ENCODE results near the gene SPDYC. TPM values are rescaled to one million over a fixed set of nuclear protein-coding genes. Genes with fewer than 3 reads are reported as not detected.

SPDYC gene
- total and polyA plus RNA-seq, 2 of the 13 experiments (the other 11 are each of a cell fraction or from before 2014, with no cell fraction given): 0.15 to 0.33 TPM

DNA sequence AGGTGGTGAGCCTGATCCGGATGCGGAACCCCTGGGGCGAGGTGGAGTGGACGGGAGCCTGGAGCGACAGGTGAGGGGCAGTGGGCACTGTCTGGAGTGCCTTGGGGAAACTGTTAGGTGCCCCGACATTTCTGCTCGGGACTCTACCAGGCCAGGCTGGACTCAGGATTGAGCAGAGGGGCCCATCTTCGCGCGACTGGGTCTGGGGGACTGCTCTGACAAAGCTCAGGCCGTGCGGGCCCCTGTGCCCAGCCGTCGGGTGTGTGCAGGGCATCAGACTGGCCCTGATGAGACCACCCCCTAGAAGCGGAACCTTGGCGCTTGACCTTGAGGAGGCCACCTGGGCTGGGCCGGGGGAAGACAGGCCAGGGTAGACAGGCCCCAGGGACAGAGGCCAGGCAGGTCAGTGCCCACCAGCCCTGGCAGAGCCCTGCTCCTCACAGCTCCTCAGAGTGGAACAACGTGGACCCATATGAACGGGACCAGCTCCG is 18.0 kb downstream of the SPDYC start:
- Histone ChIP-seq H3K4me3 (replicated peaks in 1 of 3; ENCODE audit: insufficient read depth in 1 of 3, low read depth in 2 of 3, low read length in 3 of 3) (no peak overlapping the region), H3K36me3 (replicated peaks in 1 of 2; ENCODE audit: control insufficient read depth in 1 of 2, insufficient read depth in 2 of 2, low read length in 2 of 2) (peaks cover 8 to 44% of the 10 kb centered on the region in 2 experiments; a peak in 4 of 5 replicates), H3K27me3 (ENCODE audit: control insufficient read depth in 1 of 2, insufficient read depth in 2 of 2, low read length in 2 of 2) (no peaks in the 10 kb centered on the region), H3K9ac (ENCODE audit: insufficient read depth, low read depth, low read length) (no peak overlapping the region), H3K79me2 (ENCODE audit: insufficient read depth, low read length) (peaks cover 3% of the 10 kb centered on the region), H2AFZ (ENCODE audit: low read length) (no peak overlapping the region), H3K4me2 (ENCODE audit: low read depth, low read length) (no peak overlapping the region), H4K20me1 (ENCODE audit: insufficient read depth, low read length) (no peaks in the 10 kb centered on the region), H3K4me1 (ENCODE audit: insufficient read depth, low read length) (peaks cover 8% of the 10 kb centered on the region), H3K9me3 (ENCODE audit: low read length) (no peaks in the 10 kb centered on the region), H3K27ac (ENCODE audit: extremely low read length, insufficient read depth, low read length) (no peak overlapping the region)
- DNase-seq (ENCODE audit: low spot score) (no peak), FAIRE-seq (no peak), ATAC-seq (no peak)
- 96% methylated on average over 7 of the region's 20 CpGs for WGBS (ENCODE audit: low lambda C conversion rate)
- intact Hi-C loops (cut with micrococcal nuclease; ENCODE audit: unreplicated experiment): no loop called here
- TF ChIP-seq RBFOX2 (IDR thresholded peaks at IDR 0.05; ENCODE audit: low read depth, low read length) (peak; percentile 57), ZNF12 (CRISPR knock-in tag; IDR thresholded peaks at IDR 0.05) (no peak)
- CTCF ChIA-PET (ENCODE audit: low intra/inter-chr PET ratio, low total read pairs): no interaction called here
- no TSS peak for BruUV-seq (replicated peaks)
- in situ Hi-C loops (cut with HindIII; ENCODE audit: extremely low pct_ligation_motif_present, low pct_unique_long_range_greater_than_20kb): no loop called here
- POLR2A ChIA-PET: no interaction called here

DNA sequence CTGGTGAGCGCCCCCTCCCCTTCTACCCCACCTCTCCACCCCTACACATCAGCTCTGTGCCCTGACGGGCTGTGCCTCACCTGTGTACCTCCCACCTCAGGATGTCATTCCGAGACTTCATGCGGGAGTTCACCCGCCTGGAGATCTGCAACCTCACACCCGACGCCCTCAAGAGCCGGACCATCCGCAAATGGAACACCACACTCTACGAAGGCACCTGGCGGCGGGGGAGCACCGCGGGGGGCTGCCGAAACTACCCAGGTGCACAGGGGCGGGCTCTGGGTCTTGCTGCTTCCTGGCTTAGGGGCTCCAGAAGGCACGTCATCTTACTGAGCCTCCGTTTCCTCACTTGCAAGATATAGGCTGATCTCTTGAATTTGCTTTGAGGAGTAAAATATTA is 18.5 kb downstream of the SPDYC start:
- intact Hi-C loops (cut with micrococcal nuclease; ENCODE audit: unreplicated experiment): no loop called here
- H3K79me2 ChIP-seq (ENCODE audit: insufficient read depth, low read length): peaks cover 3% of the 10 kb centered on the region
- H4K20me1 ChIP-seq (ENCODE audit: insufficient read depth, low read length): no peaks in the 10 kb centered on the region
- ChIA-PET CTCF (ENCODE audit: low intra/inter-chr PET ratio, low total read pairs) (no interaction called here), POLR2A (no interaction called here)
- FAIRE-seq (no peak), ATAC-seq (no peak), DNase-seq (ENCODE audit: low spot score) (no peak)
- H3K36me3 ChIP-seq (replicated peaks in 1 of 2; ENCODE audit: control insufficient read depth in 1 of 2, insufficient read depth in 2 of 2, low read length in 2 of 2): peaks cover 8 to 44% of the 10 kb centered on the region in 2 experiments; a peak in 4 of 5 replicates
- H3K9me3 ChIP-seq (ENCODE audit: low read length): no peaks in the 10 kb centered on the region
- H3K9ac ChIP-seq (ENCODE audit: insufficient read depth, low read depth, low read length): no peak overlapping the region
- H3K4me3 ChIP-seq (replicated peaks in 1 of 3; ENCODE audit: insufficient read depth in 1 of 3, low read depth in 2 of 3, low read length in 3 of 3): no peak overlapping the region
- H3K27me3 ChIP-seq (ENCODE audit: control insufficient read depth in 1 of 2, insufficient read depth in 2 of 2, low read length in 2 of 2): no peaks in the 10 kb centered on the region
- H3K4me1 ChIP-seq (ENCODE audit: insufficient read depth, low read length): peaks cover 4% of the 10 kb centered on the region
- H3K27ac ChIP-seq (ENCODE audit: extremely low read length, insufficient read depth, low read length): no peak overlapping the region
- WGBS (ENCODE audit: low lambda C conversion rate): 97% methylated on average over 18 of the region's 18 CpGs
- no peak overlapping the region for H3K4me2 ChIP-seq (ENCODE audit: low read depth, low read length)
- no TSS peak for BruUV-seq (replicated peaks)
- no peak overlapping the region for H2AFZ ChIP-seq (ENCODE audit: low read length)
- in situ Hi-C loops (cut with HindIII; ENCODE audit: extremely low pct_ligation_motif_present, low pct_unique_long_range_greater_than_20kb): no loop called here
- no peak for TF ChIP-seq MAFK (conservative IDR thresholded peaks at IDR 0.05 in 1 of 2, IDR thresholded peaks at IDR 0.05 in 1 of 2; ENCODE audit: low read length in 2 of 2)
- TF ChIP-seq ZNF776 (CRISPR knock-in tag; IDR thresholded peaks at IDR 0.05): no peak
- TF ChIP-seq, protein P1, sequence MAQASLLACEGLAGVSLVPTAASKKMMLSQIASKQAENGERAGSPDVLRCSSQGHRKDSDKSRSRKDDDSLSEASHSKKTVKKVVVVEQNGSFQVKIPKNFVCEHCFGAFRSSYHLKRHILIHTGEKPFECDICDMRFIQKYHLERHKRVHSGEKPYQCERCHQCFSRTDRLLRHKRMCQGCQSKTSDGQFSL (CRISPR knock-in tag; IDR thresholded peaks at IDR 0.05): no peak
- TF ChIP-seq WIZ (CRISPR knock-in tag; IDR thresholded peaks at IDR 0.05): no peak
- TF ChIP-seq HHEX (CRISPR knock-in tag; IDR thresholded peaks at IDR 0.05): no peak
- TF ChIP-seq ZNF605 (CRISPR knock-in tag; IDR thresholded peaks at IDR 0.05): no peak
- TF ChIP-seq NR2C2 (CRISPR knock-in tag; IDR thresholded peaks at IDR 0.05; ENCODE audit: borderline replicate concordance): no peak
- no peak for TF ChIP-seq NR2F1 (CRISPR knock-in tag; IDR thresholded peaks at IDR 0.05)
- TF ChIP-seq RFXAP (CRISPR knock-in tag; IDR thresholded peaks at IDR 0.05; ENCODE audit: borderline replicate concordance): no peak
- TF ChIP-seq MTA3 (CRISPR knock-in tag; IDR thresholded peaks at IDR 0.05): no peak
- TF ChIP-seq, protein P2, sequence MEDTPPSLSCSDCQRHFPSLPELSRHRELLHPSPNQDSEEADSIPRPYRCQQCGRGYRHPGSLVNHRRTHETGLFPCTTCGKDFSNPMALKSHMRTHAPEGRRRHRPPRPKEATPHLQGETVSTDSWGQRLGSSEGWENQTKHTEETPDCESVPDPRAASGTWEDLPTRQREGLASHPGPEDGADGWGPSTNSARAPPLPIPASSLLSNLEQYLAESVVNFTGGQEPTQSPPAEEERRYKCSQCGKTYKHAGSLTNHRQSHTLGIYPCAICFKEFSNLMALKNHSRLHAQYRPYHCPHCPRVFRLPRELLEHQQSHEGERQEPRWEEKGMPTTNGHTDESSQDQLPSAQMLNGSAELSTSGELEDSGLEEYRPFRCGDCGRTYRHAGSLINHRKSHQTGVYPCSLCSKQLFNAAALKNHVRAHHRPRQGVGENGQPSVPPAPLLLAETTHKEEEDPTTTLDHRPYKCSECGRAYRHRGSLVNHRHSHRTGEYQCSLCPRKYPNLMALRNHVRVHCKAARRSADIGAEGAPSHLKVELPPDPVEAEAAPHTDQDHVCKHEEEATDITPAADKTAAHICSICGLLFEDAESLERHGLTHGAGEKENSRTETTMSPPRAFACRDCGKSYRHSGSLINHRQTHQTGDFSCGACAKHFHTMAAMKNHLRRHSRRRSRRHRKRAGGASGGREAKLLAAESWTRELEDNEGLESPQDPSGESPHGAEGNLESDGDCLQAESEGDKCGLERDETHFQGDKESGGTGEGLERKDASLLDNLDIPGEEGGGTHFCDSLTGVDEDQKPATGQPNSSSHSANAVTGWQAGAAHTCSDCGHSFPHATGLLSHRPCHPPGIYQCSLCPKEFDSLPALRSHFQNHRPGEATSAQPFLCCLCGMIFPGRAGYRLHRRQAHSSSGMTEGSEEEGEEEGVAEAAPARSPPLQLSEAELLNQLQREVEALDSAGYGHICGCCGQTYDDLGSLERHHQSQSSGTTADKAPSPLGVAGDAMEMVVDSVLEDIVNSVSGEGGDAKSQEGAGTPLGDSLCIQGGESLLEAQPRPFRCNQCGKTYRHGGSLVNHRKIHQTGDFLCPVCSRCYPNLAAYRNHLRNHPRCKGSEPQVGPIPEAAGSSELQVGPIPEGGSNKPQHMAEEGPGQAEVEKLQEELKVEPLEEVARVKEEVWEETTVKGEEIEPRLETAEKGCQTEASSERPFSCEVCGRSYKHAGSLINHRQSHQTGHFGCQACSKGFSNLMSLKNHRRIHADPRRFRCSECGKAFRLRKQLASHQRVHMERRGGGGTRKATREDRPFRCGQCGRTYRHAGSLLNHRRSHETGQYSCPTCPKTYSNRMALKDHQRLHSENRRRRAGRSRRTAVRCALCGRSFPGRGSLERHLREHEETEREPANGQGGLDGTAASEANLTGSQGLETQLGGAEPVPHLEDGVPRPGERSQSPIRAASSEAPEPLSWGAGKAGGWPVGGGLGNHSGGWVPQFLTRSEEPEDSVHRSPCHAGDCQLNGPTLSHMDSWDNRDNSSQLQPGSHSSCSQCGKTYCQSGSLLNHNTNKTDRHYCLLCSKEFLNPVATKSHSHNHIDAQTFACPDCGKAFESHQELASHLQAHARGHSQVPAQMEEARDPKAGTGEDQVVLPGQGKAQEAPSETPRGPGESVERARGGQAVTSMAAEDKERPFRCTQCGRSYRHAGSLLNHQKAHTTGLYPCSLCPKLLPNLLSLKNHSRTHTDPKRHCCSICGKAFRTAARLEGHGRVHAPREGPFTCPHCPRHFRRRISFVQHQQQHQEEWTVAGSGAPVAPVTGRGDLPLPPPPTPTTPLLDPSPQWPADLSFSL (CRISPR knock-in tag; IDR thresholded peaks at IDR 0.05): no peak
- no peak for TF ChIP-seq PLRG1 (conservative IDR thresholded peaks at IDR 0.05)

Measured in HepG2 (cell line).